Stimulated activated memory B cell treated with anti-CD40 and anti-IgM and Interleukin-4, amounts not matched to agents 10 μg/mL and 1 μg/mL and 100 μg/mL, for 72 hours (primary cell): ENCODE data around the gene YAP1.

Experiments used
- ATAC-seq: fragments of 150-1000 bp; cut with Tn5 transposase; 2 replicates; pipeline ENCODE4 v1.10.0; 2021
- H3K27ac Mint-ChIP-seq: one replicate; pipeline ENCODE4 v1.8.0; 2022; ENCODE audit warnings: mild to moderate bottlenecking, mixed read lengths
- H3K27me3 Mint-ChIP-seq: one replicate; pipeline ENCODE4 v1.8.0; 2022; ENCODE audit warnings: mixed read lengths
- H3K36me3 Mint-ChIP-seq: one replicate; pipeline ENCODE4 v1.8.0; 2022; ENCODE audit warnings: mixed read lengths
- H3K4me1 Mint-ChIP-seq: one replicate; pipeline ENCODE4 v1.8.0; 2022; ENCODE audit warnings: mixed read lengths
- H3K4me3 Mint-ChIP-seq: one replicate; pipeline ENCODE4 v1.8.0; 2022; ENCODE audit warnings: mild to moderate bottlenecking, moderate library complexity, mixed read lengths
- H3K9me3 Mint-ChIP-seq: one replicate; pipeline ENCODE4 v1.8.0; 2022; ENCODE audit warnings: mixed read lengths

YAP1 gene

GRCh38 chr11:102225689-102226568 is 115.7 kb downstream of the YAP1 start:
- H3K27ac Mint-ChIP-seq: no peak overlapping the region
- H3K9me3 Mint-ChIP-seq: no peaks in the 10 kb centered on the region
- H3K4me1 Mint-ChIP-seq: no peaks in the 10 kb centered on the region

DNA sequence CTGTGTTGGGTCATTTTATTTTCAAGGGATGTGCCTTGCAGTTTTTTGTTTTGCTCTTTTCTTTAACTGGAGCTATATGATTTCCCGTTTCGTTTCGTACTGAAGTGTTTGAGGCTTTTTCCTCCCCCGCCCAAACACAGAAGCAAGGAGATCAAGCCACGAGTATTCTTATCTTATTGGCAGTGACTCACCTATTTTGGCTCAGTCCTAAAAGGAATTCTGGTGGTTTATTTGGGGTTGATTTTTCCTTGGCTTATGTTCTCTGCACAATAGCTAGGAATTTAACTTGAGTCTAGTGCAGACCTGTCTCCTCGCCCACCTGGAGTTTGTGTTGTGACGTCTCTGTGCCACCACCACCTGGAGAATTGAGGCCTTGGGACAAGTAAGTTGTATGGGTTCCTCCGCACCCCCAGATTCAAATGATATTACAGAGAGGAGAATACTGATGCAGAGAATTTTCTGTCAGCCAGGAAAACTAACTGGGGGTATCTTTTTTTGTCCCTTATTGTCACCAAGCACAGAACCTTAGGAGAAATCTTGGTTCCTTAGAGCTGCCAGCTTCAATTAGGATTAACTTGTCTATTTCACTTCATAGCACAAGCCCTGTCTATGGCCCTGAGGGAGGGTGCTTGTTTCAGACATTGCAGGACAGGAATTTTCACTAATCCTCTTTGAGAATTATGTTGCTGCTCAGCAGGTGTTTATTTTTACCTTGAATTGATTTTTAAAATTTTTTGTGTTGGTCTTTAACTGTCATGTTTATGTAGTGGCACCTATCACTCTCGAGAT is 116.6 kb downstream of the YAP1 start:
- H3K4me3 Mint-ChIP-seq: no peak overlapping the region
- H3K27me3 Mint-ChIP-seq: peaks cover 21% of the 10 kb centered on the region
- H3K27ac Mint-ChIP-seq: no peak overlapping the region
- H3K4me1 Mint-ChIP-seq: no peaks in the 10 kb centered on the region
- H3K9me3 Mint-ChIP-seq: no peaks in the 10 kb centered on the region
- ATAC-seq: no peak
- H3K36me3 Mint-ChIP-seq: no peaks in the 10 kb centered on the region

More at GRCh38 chr11:102225689-102226568, 115.7 kb downstream of the YAP1 start:
- Mint-ChIP-seq H3K36me3 (no peaks in the 10 kb centered on the region), H3K4me3 (no peak overlapping the region), H3K27me3 (peaks cover 11% of the 10 kb centered on the region)
- peak; percentile 21 for ATAC-seq

DNA sequence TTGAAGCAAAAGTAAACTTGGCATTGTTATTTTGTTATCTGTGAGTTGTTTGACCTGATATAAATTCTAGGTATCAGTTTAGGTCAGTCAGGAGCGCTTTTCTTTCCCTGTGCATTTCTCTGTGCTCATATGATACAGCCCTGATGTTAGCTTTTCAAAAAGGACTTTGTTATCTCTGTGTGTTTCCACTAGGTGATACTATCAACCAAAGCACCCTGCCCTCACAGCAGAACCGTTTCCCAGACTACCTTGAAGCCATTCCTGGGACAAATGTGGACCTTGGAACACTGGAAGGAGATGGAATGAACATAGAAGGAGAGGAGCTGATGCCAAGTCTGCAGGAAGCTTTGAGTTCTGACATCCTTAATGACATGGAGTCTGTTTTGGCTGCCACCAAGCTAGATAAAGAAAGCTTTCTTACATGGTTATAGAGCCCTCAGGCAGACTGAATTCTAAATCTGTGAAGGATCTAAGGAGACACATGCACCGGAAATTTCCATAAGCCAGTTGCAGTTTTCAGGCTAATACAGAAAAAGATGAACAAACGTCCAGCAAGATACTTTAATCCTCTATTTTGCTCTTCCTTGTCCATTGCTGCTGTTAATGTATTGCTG is 119.4 kb downstream of the YAP1 start:
- peaks cover 23% of the 10 kb centered on the region for H3K27me3 Mint-ChIP-seq
- no peak overlapping the region for H3K27ac Mint-ChIP-seq
- ATAC-seq: no peak
- no peaks in the 10 kb centered on the region for H3K4me1 Mint-ChIP-seq
- H3K4me3 Mint-ChIP-seq: no peak overlapping the region
- no peaks in the 10 kb centered on the region for H3K9me3 Mint-ChIP-seq
- no peaks in the 10 kb centered on the region for H3K36me3 Mint-ChIP-seq

GRCh38 chr11:102230186-102230585 is 119.9 kb downstream of the YAP1 start:
- no peak overlapping the region for H3K27ac Mint-ChIP-seq
- no peaks in the 10 kb centered on the region for H3K4me1 Mint-ChIP-seq
- H3K4me3 Mint-ChIP-seq: no peak overlapping the region
- H3K27me3 Mint-ChIP-seq: peaks cover 23% of the 10 kb centered on the region
- H3K36me3 Mint-ChIP-seq: no peaks in the 10 kb centered on the region
- H3K9me3 Mint-ChIP-seq: no peaks in the 10 kb centered on the region
- ATAC-seq: no peak

DNA sequence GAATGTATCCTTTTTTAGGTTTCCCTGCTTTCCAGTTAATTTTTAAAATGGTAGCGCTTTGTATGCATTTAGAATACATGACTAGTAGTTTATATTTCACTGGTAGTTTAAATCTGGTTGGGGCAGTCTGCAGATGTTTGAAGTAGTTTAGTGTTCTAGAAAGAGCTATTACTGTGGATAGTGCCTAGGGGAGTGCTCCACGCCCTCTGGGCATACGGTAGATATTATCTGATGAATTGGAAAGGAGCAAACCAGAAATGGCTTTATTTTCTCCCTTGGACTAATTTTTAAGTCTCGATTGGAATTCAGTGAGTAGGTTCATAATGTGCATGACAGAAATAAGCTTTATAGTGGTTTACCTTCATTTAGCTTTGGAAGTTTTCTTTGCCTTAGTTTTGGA is 120.7 kb downstream of the YAP1 start:
- H3K4me3 Mint-ChIP-seq: no peak overlapping the region
- peaks cover under 1% of the 10 kb centered on the region for H3K4me1 Mint-ChIP-seq
- no peaks in the 10 kb centered on the region for H3K9me3 Mint-ChIP-seq
- peaks cover 23% of the 10 kb centered on the region for H3K27me3 Mint-ChIP-seq
- H3K36me3 Mint-ChIP-seq: no peaks in the 10 kb centered on the region
- ATAC-seq: no peak
- H3K27ac Mint-ChIP-seq: no peak overlapping the region

DNA sequence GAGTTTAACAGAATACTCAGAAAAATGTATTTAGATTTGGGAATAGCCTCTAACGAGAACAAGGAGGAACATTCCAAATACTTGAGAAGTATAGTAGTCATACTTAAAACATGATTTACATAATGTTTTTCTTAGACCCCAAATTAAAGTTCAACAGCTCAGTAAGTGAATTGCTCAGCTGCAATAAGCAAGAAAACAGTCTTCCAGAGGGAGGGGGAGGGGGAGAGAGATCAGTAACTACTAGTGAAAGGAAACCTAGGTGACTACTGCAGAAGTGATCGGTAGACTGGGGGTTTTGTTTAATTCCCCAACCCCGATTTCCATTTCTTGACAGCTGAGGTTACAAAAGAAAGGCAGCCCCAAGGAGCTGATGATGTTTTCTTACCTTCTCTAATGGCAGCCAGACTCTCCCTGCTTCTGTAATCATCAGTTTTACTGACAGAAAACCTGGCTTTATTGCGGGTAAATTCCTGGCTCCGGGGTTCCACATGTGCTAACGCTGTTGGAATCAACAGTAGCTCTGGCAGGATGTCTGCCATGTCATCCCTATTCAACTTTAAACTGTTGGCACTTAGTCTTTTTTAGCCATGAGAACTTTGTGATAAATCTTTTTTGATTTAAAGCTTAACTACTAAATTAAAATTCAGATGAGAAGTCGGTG is 124.7 kb downstream of the YAP1 start:
- Mint-ChIP-seq H3K27ac (no peak overlapping the region), H3K9me3 (no peaks in the 10 kb centered on the region), H3K4me1 (peaks cover 8% of the 10 kb centered on the region), H3K4me3 (no peak overlapping the region), H3K36me3 (no peaks in the 10 kb centered on the region), H3K27me3 (peaks cover 24% of the 10 kb centered on the region)
- ATAC-seq: no peak

GRCh38 chr11:102237096-102237735 is 127.0 kb downstream of the YAP1 start:
- ATAC-seq: no peak
- H3K4me1 Mint-ChIP-seq: peaks cover 8% of the 10 kb centered on the region
- no peaks in the 10 kb centered on the region for H3K36me3 Mint-ChIP-seq
- H3K4me3 Mint-ChIP-seq: no peak overlapping the region
- H3K27ac Mint-ChIP-seq: no peak overlapping the region
- no peaks in the 10 kb centered on the region for H3K9me3 Mint-ChIP-seq
- H3K27me3 Mint-ChIP-seq: peaks cover 21% of the 10 kb centered on the region

DNA sequence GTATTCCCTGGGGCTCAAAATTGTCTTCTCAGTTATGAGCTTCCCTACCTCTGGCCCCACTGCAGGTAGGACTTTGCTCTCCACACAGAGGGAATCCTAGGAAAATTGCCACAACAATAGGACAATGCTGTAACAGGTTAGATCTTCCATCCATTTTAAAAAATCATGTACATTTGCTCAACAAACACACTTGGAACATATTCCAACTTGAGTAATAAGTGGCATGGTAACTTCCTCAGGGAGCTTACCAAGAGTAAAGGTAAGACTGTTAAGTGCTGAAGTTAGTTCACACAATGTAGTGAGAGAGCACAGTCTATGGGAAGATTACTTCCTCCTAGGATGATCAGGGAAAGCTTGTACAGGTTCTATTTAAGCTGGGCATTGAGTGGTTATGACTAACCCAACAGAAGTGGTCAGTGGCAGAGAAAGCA is 128.2 kb downstream of the YAP1 start:
- Mint-ChIP-seq H3K27me3 (peaks cover 28% of the 10 kb centered on the region), H3K4me1 (peaks cover 8% of the 10 kb centered on the region)

GRCh38 chr11:102239448-102239847 is 129.2 kb downstream of the YAP1 start:
- peaks cover 8% of the 10 kb centered on the region for H3K4me1 Mint-ChIP-seq
- no peak overlapping the region for H3K4me3 Mint-ChIP-seq
- H3K27ac Mint-ChIP-seq: no peak overlapping the region
- no peaks in the 10 kb centered on the region for H3K9me3 Mint-ChIP-seq
- no peaks in the 10 kb centered on the region for H3K36me3 Mint-ChIP-seq
- peaks cover 35% of the 10 kb centered on the region for H3K27me3 Mint-ChIP-seq
- ATAC-seq: no peak

More for the DNA sequence above, 128.2 kb downstream of the YAP1 start:
- H3K4me3 Mint-ChIP-seq: no peak overlapping the region
- no peaks in the 10 kb centered on the region for H3K9me3 Mint-ChIP-seq
- no peak overlapping the region for H3K27ac Mint-ChIP-seq
- H3K36me3 Mint-ChIP-seq: no peaks in the 10 kb centered on the region
- no peak for ATAC-seq

DNA sequence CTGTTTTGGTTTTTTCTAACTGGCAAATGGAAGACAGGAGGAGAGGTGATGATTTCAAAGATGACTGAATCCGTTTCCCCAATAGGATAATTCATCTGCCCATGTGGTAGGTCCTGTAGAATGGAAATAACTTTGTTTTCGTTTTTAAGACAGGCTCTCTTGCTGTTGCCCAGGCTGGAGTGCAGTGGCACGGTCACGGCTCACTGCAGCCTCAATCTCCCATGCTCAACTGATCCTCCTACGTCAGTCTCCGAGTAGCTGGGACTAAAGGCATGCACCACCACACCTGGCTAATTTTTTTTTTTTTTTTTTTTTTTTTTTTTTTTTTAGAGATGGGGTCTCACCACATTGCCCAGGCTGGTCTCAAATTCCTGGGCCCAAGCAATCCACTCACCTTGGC is 129.7 kb downstream of the YAP1 start:
- Mint-ChIP-seq H3K4me1 (peaks cover 8% of the 10 kb centered on the region), H3K9me3 (no peaks in the 10 kb centered on the region), H3K36me3 (no peaks in the 10 kb centered on the region), H3K27me3 (peaks cover 35% of the 10 kb centered on the region), H3K27ac (no peak overlapping the region), H3K4me3 (no peak overlapping the region)
- ATAC-seq: no peak

DNA sequence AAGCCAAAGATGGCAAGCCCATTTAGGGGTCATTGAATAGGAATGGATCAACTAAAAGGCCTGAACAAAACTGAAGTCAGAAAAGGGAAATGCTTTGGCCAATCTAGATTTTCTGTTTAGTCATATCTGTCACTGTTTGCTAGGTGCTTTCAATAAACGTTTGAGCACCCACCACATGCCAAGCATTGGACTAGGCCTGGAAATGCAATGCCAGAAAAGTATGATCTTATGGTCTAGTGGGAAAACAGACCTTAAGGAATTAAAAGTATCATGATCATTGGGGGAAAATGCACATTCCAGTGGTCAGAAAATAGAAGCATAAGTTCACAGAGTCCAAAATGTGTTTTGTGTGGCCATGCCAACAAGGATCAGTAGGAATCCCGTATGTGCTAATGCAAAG is 130.3 kb downstream of the YAP1 start:
- Mint-ChIP-seq H3K27ac (no peak overlapping the region), H3K9me3 (no peaks in the 10 kb centered on the region), H3K27me3 (peaks cover 35% of the 10 kb centered on the region), H3K4me3 (no peak overlapping the region), H3K4me1 (peaks cover 8% of the 10 kb centered on the region), H3K36me3 (no peaks in the 10 kb centered on the region)
- no peak for ATAC-seq

- Mint-ChIP-seq H3K4me3 (no peak overlapping the region), H3K9me3 (no peaks in the 10 kb centered on the region), H3K36me3 (no peaks in the 10 kb centered on the region), H3K27me3 (peaks cover 35% of the 10 kb centered on the region), H3K4me1 (peaks cover 7% of the 10 kb centered on the region), H3K27ac (no peak overlapping the region)
- no peak for ATAC-seq
Observed at GRCh38 chr11:102241026-102241425, 130.8 kb downstream of the YAP1 start.

- no peak overlapping the region for H3K4me3 Mint-ChIP-seq
- H3K27me3 Mint-ChIP-seq: peaks cover 25% of the 10 kb centered on the region
- ATAC-seq: no peak
- no peaks in the 10 kb centered on the region for H3K9me3 Mint-ChIP-seq
- no peak overlapping the region for H3K27ac Mint-ChIP-seq
- H3K36me3 Mint-ChIP-seq: no peaks in the 10 kb centered on the region
- no peaks in the 10 kb centered on the region for H3K4me1 Mint-ChIP-seq
Observed at GRCh38 chr11:102243399-102243884, 133.2 kb downstream of the YAP1 start.

DNA sequence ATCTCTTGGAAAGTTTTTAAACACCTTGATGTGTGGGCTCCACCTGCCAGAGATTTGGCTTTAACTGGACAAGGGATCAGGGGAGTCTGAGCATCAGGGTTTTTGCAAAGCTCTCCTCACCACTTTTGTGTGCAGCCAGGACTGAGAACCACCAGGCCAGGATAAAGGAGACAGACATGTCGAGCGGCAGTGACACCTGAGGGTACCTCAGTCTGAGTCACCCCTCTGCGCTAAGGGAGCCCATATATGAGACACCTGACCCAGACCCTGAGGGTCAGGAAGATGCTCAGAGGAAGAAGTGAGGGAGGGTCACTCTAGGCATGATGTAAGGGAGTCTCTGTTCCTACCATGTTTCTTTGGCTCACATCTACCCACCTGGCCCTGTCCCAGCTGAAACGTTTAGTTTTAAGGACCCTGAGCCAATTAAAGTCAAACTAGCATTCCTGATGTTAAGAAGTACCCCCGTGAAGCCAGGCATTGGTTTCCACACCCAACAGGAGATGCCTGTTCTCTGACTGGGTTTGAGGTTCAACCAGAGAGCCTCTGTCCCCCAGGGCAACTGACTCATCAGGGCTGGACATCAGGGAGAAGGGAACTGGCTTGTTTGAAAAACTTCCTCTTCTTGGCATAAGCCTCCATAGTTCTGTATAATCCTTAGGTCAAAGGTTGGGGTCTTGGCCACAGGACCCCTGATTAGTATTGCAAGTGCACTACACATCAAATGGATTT is 134.6 kb downstream of the YAP1 start:
- ATAC-seq: no peak
- H3K9me3 Mint-ChIP-seq: no peaks in the 10 kb centered on the region

More for the DNA sequence above, 134.6 kb downstream of the YAP1 start:
- Mint-ChIP-seq H3K4me3 (no peak overlapping the region), H3K27me3 (peaks cover 25% of the 10 kb centered on the region), H3K4me1 (no peaks in the 10 kb centered on the region), H3K36me3 (no peaks in the 10 kb centered on the region), H3K27ac (no peak overlapping the region)
